ENCODE data around the gene ZBTB38. TPM values are rescaled to one million over a fixed set of nuclear protein-coding genes. Genes with fewer than 3 reads are reported as not detected.

ZBTB38 gene
- total and polyA plus RNA-seq, 10 donors: 4.8 to 122 (median 58.5) TPM

- no peaks in the 10 kb centered on the region for H3K9me3 ChIP-seq
- TF ChIP-seq CTCF (IDR thresholded peaks at IDR 0.05 in 8 of 11, conservative IDR thresholded peaks at IDR 0.05 in 3 of 11) (no peak), POLR2AphosphoS5 (IDR thresholded peaks at IDR 0.05) (no peak), POLR2A (IDR thresholded peaks at IDR 0.05) (no peak)
- peaks cover 0 to 12% (median 0%) of the 10 kb centered on the region in 6 donors for H3K4me1 ChIP-seq
- no peaks in the 10 kb centered on the region for H3K36me3 ChIP-seq
- no peak for DNase-seq
- H3K27me3 ChIP-seq (replicated peaks in 1 of 7): no peaks in the 10 kb centered on the region
- intact Hi-C loops (cut with DNase I; ENCODE audit: low total_unique reads): no loop called here
- no peak overlapping the region for H3K4me3 ChIP-seq
- 54 to 63% (median 59%) methylated on average over 4 of the region's 4 CpGs for WGBS, 5 donors
- H3K27ac ChIP-seq: no peak overlapping the region
These were observed 44.2 kb upstream of the ZBTB38 start for GRCh38 chr3:141323936-141324704.

- TF ChIP-seq POLR2A (IDR thresholded peaks at IDR 0.05) (no peak), CTCF (IDR thresholded peaks at IDR 0.05 in 8 of 11, conservative IDR thresholded peaks at IDR 0.05 in 3 of 11) (no peak), POLR2AphosphoS5 (IDR thresholded peaks at IDR 0.05) (no peak)
- Histone ChIP-seq H3K4me1 (peaks cover 0 to 3% (median 0%) of the 10 kb centered on the region in 6 donors), H3K9me3 (no peaks in the 10 kb centered on the region), H3K27ac (no peak overlapping the region), H3K4me3 (no peak overlapping the region), H3K27me3 (replicated peaks in 1 of 7) (no peaks in the 10 kb centered on the region), H3K36me3 (no peaks in the 10 kb centered on the region)
- DNase-seq: no peak
- intact Hi-C loops (cut with DNase I; ENCODE audit: low total_unique reads): no loop called here
These were observed 42.2 kb upstream of the ZBTB38 start for GRCh38 chr3:141326123-141326522.

GRCh38 chr3:141326626-141327025, 41.7 kb upstream of the ZBTB38 start:
- H3K36me3 ChIP-seq: no peaks in the 10 kb centered on the region
- intact Hi-C loops (cut with DNase I; ENCODE audit: low total_unique reads): no loop called here
- TF ChIP-seq POLR2AphosphoS5 (IDR thresholded peaks at IDR 0.05) (no peak), CTCF (IDR thresholded peaks at IDR 0.05 in 8 of 11, conservative IDR thresholded peaks at IDR 0.05 in 3 of 11) (no peak), POLR2A (IDR thresholded peaks at IDR 0.05) (no peak)
- H3K27ac ChIP-seq: no peak overlapping the region
- no peaks in the 10 kb centered on the region for H3K9me3 ChIP-seq
- DNase-seq: no peak
- 65 to 84% (median 69%) methylated on average over 3 of the region's 3 CpGs for WGBS, 5 donors
- no peak overlapping the region for H3K4me3 ChIP-seq
- H3K27me3 ChIP-seq (replicated peaks in 1 of 7): no peaks in the 10 kb centered on the region
- H3K4me1 ChIP-seq: no peaks in the 10 kb centered on the region

GRCh38 chr3:141328286-141329166, 39.8 kb upstream of the ZBTB38 start:
- TF ChIP-seq POLR2A (IDR thresholded peaks at IDR 0.05) (no peak), CTCF (IDR thresholded peaks at IDR 0.05 in 8 of 11, conservative IDR thresholded peaks at IDR 0.05 in 3 of 11) (no peak), POLR2AphosphoS5 (IDR thresholded peaks at IDR 0.05) (no peak)
- no peaks in the 10 kb centered on the region for H3K4me1 ChIP-seq
- intact Hi-C loops (cut with DNase I; ENCODE audit: low total_unique reads): no loop called here
- no peak overlapping the region for H3K27ac ChIP-seq
- no peaks in the 10 kb centered on the region for H3K27me3 ChIP-seq (replicated peaks in 1 of 7)
- no peak for DNase-seq
- WGBS, 5 donors: 80 to 91% (median 86%) methylated on average over 7 of the region's 7 CpGs
- H3K9me3 ChIP-seq: no peaks in the 10 kb centered on the region
- H3K36me3 ChIP-seq: no peaks in the 10 kb centered on the region
- no peak overlapping the region for H3K4me3 ChIP-seq
